ENCODE measurements around the gene TNKS1BP1.

DNA sequence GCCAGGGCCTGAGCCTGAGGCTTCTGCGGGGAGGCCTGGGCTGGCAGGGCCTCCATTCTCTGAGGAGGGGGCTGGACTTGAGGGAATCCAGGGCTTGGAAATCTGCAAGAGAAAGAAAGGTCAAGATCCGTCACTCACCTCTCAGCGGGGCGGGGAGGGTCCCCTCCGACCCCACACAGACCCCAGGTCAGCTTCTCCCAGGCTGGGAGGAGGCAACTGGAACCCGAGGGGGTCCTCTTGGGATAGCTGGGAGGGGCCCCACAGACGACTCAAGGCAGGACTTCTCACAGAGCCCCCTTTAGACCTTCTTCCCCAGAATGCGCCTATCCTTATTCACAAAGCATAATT lies 11.0 kb downstream of the TNKS1BP1 start:
- TF ChIP-seq NFRKB (IDR thresholded peaks at IDR 0.05) = no peak
- TF ChIP-seq ZNF384 (IDR thresholded peaks at IDR 0.05) = no peak
- TF ChIP-seq, protein P1, sequence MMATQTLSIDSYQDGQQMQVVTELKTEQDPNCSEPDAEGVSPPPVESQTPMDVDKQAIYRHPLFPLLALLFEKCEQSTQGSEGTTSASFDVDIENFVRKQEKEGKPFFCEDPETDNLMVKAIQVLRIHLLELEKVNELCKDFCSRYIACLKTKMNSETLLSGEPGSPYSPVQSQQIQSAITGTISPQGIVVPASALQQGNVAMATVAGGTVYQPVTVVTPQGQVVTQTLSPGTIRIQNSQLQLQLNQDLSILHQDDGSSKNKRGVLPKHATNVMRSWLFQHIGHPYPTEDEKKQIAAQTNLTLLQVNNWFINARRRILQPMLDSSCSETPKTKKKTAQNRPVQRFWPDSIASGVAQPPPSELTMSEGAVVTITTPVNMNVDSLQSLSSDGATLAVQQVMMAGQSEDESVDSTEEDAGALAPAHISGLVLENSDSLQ (IDR thresholded peaks at IDR 0.05) = no peak
- TF ChIP-seq FOXA1 (IDR thresholded peaks at IDR 0.05) = no peak
- TF ChIP-seq BHLHE40 (IDR thresholded peaks at IDR 0.05; ENCODE audit: borderline replicate concordance) = no peak
